Measurements from ENCODE around the gene SYT4. TPM values are rescaled to one million over a fixed set of nuclear protein-coding genes. Genes with fewer than 3 reads are reported as not detected.

SYT4 gene
- total RNA-seq: not detected in 2 replicates

DNA sequence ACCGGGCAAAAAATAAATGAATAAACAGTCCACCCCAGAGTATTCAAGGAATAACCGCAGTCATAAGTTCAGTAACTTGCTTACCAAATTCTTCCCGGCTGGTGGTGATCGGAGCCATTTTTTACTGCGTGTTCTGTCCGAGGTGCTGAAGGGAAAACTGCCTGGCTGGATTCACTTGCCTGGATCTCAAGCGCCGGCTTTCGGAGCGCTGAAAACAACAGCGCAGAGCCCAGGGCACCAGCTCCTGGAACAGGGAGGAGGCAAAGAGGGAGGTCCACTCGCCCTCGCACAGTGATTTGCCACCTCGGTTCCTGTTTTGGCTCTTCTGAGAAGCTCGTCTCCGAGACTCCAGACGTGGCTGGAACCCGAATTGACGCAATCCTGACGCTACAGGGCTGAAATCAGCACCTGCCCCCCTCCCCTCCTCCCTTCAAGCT lies at the start of gene SYT4:
Gene SYT4 (minus strand): TSS at position 327 of the 437 bp plus-strand sequence. CDS start 209 bp downstream, at position 118.

Other genes starting within 250 kb of the SYT4 start
- gene RIT2, start 161.8 kb downstream of the SYT4 start, total RNA-seq: not detected in 2 replicates

Data from bronchus fibroblast of lung (primary cell).